CD4-positive, alpha-beta T cell (primary cell): Measurements from ENCODE around the gene SYT2. TPM values are rescaled to one million over a fixed set of nuclear protein-coding genes. Genes with fewer than 3 reads are reported as not detected.
"Not testable (repeated sequence)": the region's sequence is repeated elsewhere in the genome, so short reads cannot be mapped to it uniquely, and the experiment has no call there.

Experiments
- ATAC-seq: fragments of 200-7000 bp; cut with Tn5 transposase; one replicate; pipeline ENCODE4 v1.10.0; 2022; ENCODE audit warnings: mild to moderate bottlenecking; ENCODE audit not compliant: poor library complexity
- CTCF ChIA-PET: fragments of 350-600 bp; sonication (Branson Sonifier 250); formaldehyde crosslinking; loops from one replicate; lab custom pipeline; 2021; ENCODE audit warnings: antibody characterized with exemption, inconsistent platforms; lab: Charles Lee
- POLR2A ChIA-PET: fragments of 350-600 bp; sonication (Branson Sonifier 250); formaldehyde crosslinking; loops from one replicate; lab custom pipeline; 2021; ENCODE audit warnings: antibody characterized with exemption, inconsistent platforms; lab: Charles Lee
- DNase-seq, 14 experiments: peaks; one replicate each; pipeline ENCODE4 v3.0.0-alpha.2; 2013 to 2020; ENCODE audit warnings: mixed read lengths in 2 of 14
- H3K27ac ChIP-seq, 2 donors: one replicate each; pipeline versions ENCODE4 v1.5.1 to v1.7.0; 2013; ENCODE audit warnings: low read length in 2 of 2, low read depth in 1 of 2, mild to moderate bottlenecking in 1 of 2
- H3K27me3 ChIP-seq, 2 experiments: 1 replicate in 1 of 2; 2 replicates in 1 of 2; pipeline versions ENCODE4 v1.6.1 to v1.7.0; 2013; ENCODE audit warnings: low read length in 2 of 2, control low read depth in 1 of 2, mild to moderate bottlenecking in 1 of 2, moderate library complexity in 1 of 2; ENCODE audit not compliant: insufficient read depth in 2 of 2, control insufficient read depth in 1 of 2
- H3K36me3 ChIP-seq: one replicate; pipeline ENCODE4 v1.6.1; 2013; ENCODE audit warnings: low read length, control low read depth; ENCODE audit not compliant: insufficient read depth
- H3K4me1 ChIP-seq: one replicate; pipeline ENCODE4 v1.6.1; 2013; ENCODE audit warnings: low read length, control low read depth; ENCODE audit not compliant: insufficient read depth
- H3K4me3 ChIP-seq: one replicate; pipeline ENCODE4 v1.5.1; 2013; ENCODE audit warnings: mild to moderate bottlenecking, low read length, moderate library complexity
- H3K9me3 ChIP-seq, 2 experiments: 1 replicate in 1 of 2; 2 replicates in 1 of 2; pipeline versions ENCODE4 v1.6.1 to v1.7.0; 2013; ENCODE audit warnings: low read length in 2 of 2, mild to moderate bottlenecking in 2 of 2, control low read depth in 1 of 2, moderate library complexity in 1 of 2; ENCODE audit not compliant: control insufficient read depth in 1 of 2, insufficient read depth in 1 of 2
- H3K27ac Mint-ChIP-seq: one replicate; pipeline ENCODE4 v1.8.0; 2020; ENCODE audit warnings: mixed read lengths
- H3K27me3 Mint-ChIP-seq: one replicate; pipeline ENCODE4 v1.8.0; 2021; ENCODE audit warnings: mixed read lengths
- H3K36me3 Mint-ChIP-seq: one replicate; pipeline ENCODE4 v1.8.0; 2021; ENCODE audit warnings: low read depth, mixed read lengths
- H3K4me1 Mint-ChIP-seq: one replicate; pipeline ENCODE4 v1.8.0; 2021; ENCODE audit warnings: low read depth, mixed read lengths
- H3K4me3 Mint-ChIP-seq: one replicate; pipeline ENCODE4 v1.8.0; 2020; ENCODE audit warnings: mild to moderate bottlenecking, mixed read lengths
- H3K9me3 Mint-ChIP-seq: one replicate; pipeline ENCODE4 v1.8.0; 2020; ENCODE audit warnings: mixed read lengths
- CTCF ChIP-seq: fragments of 200-600 bp; IDR thresholded peaks from one replicate; pipeline ENCODE4 v1.8.0; 2022; ENCODE audit warnings: antibody characterized with exemption, mild to moderate bottlenecking
- intact Hi-C, 2 experiments: fragments of 100-400 bp; cut with DNase I in 1 of 2; cut with micrococcal nuclease in 1 of 2; formaldehyde crosslinking; loops; one replicate each; pipeline versions ENCODE4 v1.15.1 to v1.9.0; 2023 to 2025; cut with DNase I, micrococcal nuclease
- total RNA-seq, 174 experiments: library from RNA in 2 of 174; stranded (reverse) in 2 of 174; gene quantifications; one replicate each; pipeline ENCODE4 v1.2.3 and lab custom pipeline; 2021 to 2026

SYT2 gene
- total RNA-seq, 2 experiments from 2014 or later: not detected

GRCh38 chr1:202745323-202745888 is 35.2 kb upstream of the SYT2 start:
- POLR2A ChIA-PET: no interaction called here
- DNase-seq: no peak
- no peaks in the 10 kb centered on the region for H3K4me1 ChIP-seq
- H3K27me3 ChIP-seq: no peaks in the 10 kb centered on the region
- Mint-ChIP-seq H3K9me3 (no peaks in the 10 kb centered on the region), H3K27me3 (no peaks in the 10 kb centered on the region), H3K4me1 (no peaks in the 10 kb centered on the region), H3K4me3 (no peak overlapping the region), H3K36me3 (peaks cover 87% of the 10 kb centered on the region), H3K27ac (no peak overlapping the region)
- peaks cover 66% of the 10 kb centered on the region for H3K36me3 ChIP-seq
- no peak for ATAC-seq
- TF ChIP-seq CTCF: no peak
- no peak overlapping the region for H3K27ac ChIP-seq
- H3K4me3 ChIP-seq: no peak overlapping the region
- H3K9me3 ChIP-seq: no peaks in the 10 kb centered on the region
- CTCF ChIA-PET: no interaction called here
- intact Hi-C loops: no loop called here

GRCh38 chr1:202744770-202745169 is 34.5 kb upstream of the SYT2 start:
- H3K4me1 Mint-ChIP-seq, H3K4me3 Mint-ChIP-seq, H3K4me3 ChIP-seq, ATAC-seq, POLR2A ChIA-PET, CTCF ChIA-PET, H3K27ac Mint-ChIP-seq, H3K9me3 ChIP-seq, H3K27ac ChIP-seq, DNase-seq, H3K27me3 Mint-ChIP-seq, H3K9me3 Mint-ChIP-seq, H3K27me3 ChIP-seq, intact Hi-C loops, H3K4me1 ChIP-seq: not testable (repeated sequence)
- H3K36me3 ChIP-seq: peaks cover 63% of the 10 kb centered on the region
- peaks cover 87% of the 10 kb centered on the region for H3K36me3 Mint-ChIP-seq

- Mint-ChIP-seq H3K27ac (no peak overlapping the region), H3K9me3 (no peaks in the 10 kb centered on the region)
- intact Hi-C loops: no loop called here
Measured at GRCh38 chr1:202742496-202742895, 32.2 kb upstream of the SYT2 start.

More at GRCh38 chr1:202742496-202742895, 32.2 kb upstream of the SYT2 start:
- ChIA-PET POLR2A (no interaction called here), CTCF (no interaction called here)
- no peak for ATAC-seq
- no peaks in the 10 kb centered on the region for H3K27me3 Mint-ChIP-seq
- Histone ChIP-seq H3K27me3 (no peaks in the 10 kb centered on the region), H3K36me3 (peaks cover 51% of the 10 kb centered on the region), H3K4me1 (no peaks in the 10 kb centered on the region), H3K27ac (no peak overlapping the region), H3K4me3 (no peak overlapping the region), H3K9me3 (no peaks in the 10 kb centered on the region)
- no peak overlapping the region for H3K4me3 Mint-ChIP-seq
- peaks cover 85% of the 10 kb centered on the region for H3K36me3 Mint-ChIP-seq
- no peaks in the 10 kb centered on the region for H3K4me1 Mint-ChIP-seq
- DNase-seq: no peak
- TF ChIP-seq CTCF: no peak
